NCI-H774 (cell line): ENCODE data around the gene LRIG1.
"Not testable (repeated sequence)": the region's sequence is repeated elsewhere in the genome, so short reads cannot be mapped to it uniquely, and the experiment has no call there.

Source experiments
- DNase-seq: peaks from one replicate; lab custom pipeline; 2025; lab: John Stamatoyannopoulos, UW

LRIG1 gene

DNA sequence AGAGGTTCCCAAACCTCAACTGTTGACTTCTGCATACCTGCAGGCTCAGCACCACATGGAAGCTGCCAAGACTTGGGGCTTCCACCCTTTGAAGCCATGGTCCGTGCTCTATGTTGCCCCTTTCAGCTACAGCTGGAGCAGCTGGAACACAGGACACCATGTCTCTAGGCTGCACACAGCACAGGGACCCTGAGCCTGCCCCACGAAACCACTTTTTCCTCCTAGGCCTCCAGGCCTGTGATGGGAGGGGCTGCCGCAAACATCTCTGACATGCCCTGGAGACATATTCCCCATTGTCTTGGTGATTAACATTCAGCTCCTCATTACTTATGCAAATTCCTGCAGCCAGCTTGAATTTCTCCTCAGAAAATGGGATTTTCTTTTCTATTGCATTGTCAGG, 78.9 kb downstream of the LRIG1 start:
- not testable (repeated sequence) for DNase-seq

- not testable (repeated sequence) for DNase-seq
These were observed 79.7 kb downstream of the LRIG1 start for GRCh38 chr3:66421144-66421543.

DNA sequence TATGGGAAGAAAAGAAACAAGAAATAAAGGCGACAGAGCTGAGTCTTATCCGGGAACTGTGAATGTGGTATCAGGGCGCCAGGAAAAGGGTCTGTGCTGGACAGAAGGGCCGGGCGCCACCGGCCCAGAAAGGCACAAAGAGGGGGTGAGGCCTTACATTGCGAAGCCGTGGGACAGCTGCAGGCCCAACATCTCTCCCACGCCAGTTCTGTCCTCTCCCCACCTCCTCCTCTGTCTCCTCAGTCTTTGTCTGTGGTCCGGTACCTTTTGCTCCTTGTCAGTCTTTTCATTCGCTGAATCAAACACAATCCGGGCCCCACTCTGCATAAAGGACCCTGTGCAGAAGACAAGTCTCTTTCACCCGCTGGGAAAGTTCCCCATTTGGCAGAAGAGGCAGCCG, 81.8 kb downstream of the LRIG1 start:
- DNase-seq: no peak

- no peak for DNase-seq
These were observed 82.3 kb downstream of the LRIG1 start for GRCh38 chr3:66418475-66418931.

DNA sequence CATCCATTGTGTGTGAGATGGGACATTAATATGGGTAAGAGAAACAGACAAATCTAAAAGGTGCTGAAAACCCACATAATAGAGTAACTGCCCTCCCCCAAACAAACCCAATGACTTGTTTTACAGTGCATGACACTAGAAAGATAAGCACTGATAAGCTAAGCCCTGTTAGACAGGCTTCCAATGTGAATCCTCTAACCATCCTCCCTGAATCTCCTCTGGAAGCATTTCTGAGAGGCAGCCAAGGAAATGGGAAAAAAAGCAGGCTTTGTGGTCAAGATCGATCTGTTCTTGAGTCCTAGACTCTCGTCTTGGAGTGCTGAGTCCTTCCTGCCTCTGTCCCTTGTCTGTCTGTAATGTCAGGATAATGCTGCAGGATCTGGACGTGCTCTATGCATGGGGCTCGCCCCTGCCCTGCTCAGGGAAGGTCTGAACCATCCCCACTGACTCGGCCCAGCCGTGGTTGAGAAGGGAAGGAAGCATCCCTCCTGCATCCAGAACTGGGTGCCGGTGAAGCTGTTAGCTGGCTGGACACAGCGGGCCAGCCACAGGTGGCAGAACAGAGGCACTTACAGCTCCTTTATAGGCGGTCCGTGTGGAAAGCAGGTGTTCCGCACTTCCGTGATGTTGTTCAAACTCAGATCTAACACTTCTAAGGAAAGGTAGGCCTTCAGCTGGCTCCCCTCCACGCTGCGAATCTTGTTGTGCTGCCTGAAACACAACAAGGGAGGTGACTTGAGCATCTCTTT, 84.1 kb downstream of the LRIG1 start:
- no peak for DNase-seq

DNA sequence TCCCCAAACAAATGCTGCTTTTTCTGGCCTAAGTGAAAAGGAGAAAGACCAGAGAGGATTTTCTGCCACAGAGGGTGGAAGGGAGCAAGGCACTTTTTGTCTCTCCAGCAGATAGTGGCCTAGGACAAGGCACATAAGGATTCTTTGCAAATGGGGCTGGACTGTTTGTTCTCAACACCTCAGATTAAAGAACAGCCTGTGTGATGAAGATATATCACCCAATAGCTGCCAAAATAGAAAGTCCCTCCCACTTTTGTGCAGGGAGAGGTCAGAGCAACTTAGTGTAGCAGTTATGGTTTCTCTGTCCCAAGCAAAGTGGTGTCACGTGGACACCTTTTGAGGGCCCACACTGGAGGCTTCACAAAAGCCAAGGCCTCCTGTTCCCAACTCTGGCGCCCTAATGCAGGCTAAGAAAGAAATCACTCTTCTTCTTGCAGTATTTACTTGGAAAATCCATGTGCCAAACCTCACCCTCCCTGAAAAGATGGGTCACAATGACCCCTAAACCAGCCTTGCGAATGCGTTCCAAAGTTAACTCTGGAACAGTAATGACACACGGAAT, 84.9 kb downstream of the LRIG1 start:
- no peak for DNase-seq

- no peak for DNase-seq
These were observed 86.0 kb downstream of the LRIG1 start for GRCh38 chr3:66414846-66415245.

GRCh38 chr3:66413151-66413751, 87.6 kb downstream of the LRIG1 start:
- DNase-seq: no peak

DNA sequence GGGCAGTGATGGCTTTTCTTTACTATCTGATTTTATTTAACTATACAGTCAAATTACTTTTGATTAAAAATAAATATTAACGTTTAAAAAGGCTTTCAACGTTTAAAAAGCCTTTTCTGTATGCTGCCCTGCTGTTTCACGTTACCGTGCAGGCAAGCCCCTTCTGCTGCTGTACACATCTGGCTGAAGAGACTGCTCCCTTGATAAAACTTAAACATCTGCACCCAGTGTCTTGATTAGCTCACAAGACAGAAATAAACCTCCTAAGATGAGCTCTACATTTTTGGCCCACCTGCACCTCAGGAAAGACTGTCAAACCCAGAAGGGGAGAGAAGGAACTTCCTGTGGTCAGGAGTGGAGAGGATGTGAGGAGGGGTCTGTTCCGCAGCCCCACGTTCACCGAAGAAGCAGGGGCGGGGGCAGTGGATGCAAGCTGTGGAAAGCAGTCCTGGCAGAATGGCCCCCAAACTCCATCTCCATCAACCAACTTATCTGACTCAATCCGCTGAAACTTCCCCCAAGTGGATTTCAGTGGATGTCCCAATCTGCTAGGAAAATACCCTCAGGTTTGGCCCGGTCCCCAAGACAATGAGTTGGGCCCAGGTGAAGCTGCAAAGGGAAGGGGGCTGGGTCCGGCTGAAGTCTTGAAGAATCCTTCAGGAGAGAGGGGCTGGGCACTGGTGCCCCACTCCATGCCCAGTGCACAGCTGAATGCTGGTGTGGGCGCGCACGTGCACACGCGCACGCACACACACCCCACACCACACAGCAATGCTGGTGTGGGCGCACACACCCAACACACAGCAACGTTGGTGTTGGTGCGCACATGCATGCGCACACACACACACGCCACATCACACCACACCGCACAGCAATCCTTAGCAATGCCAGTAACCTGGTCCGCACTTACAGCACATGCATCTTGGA, 88.6 kb downstream of the LRIG1 start:
- DNase-seq: no peak

- DNase-seq: no peak
These were observed 89.3 kb downstream of the LRIG1 start for GRCh38 chr3:66411474-66411873.

DNA sequence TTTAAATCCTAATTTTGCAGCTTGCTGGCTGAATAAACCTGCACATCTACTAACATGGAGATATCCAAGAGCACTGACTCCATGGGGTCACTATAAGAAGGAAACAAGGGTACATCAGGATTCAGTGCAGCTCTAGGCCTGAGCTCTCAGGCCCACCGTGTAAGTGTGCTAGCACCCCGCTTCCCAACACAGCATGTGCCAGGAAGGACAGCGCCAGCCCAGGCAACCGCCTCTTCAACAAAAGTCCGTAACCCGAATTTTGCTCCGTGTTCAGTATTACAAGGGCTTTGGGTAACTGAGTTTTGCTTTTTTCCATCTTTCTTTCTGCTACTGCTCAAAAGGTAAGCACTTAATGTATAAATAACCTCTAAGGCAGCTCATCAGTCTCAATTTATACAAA, 89.8 kb downstream of the LRIG1 start:
- DNase-seq: no peak

- no peak for DNase-seq
These were observed 90.8 kb downstream of the LRIG1 start for GRCh38 chr3:66409771-66410754.

GRCh38 chr3:66407611-66408218, 93.1 kb downstream of the LRIG1 start:
- DNase-seq: no peak

- no peak for DNase-seq
These were observed 93.8 kb downstream of the LRIG1 start for GRCh38 chr3:66406831-66407610.

DNA sequence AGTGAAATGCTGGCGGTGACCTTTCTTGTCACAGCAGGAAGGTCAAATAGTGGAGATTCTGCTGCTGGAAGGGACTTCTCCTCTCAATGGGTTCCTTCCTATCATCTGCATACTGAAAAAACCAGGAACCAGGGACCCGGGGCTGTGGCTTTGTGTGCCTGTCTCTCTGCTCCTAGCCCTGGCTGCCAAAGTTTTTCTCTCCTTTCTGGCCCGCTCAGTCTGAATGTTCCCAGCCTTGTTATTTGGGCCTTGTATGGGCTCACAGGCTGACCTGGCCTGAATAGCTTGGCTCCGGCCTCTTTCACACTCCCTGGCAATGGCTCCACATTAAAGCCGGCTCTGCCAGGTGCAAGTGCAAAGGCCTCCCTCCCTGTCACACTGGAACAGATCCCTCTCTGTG, 94.7 kb downstream of the LRIG1 start:
- DNase-seq: no peak

- DNase-seq: no peak
These were observed 95.1 kb downstream of the LRIG1 start for GRCh38 chr3:66405701-66406091.

GRCh38 chr3:66404903-66405700, 95.7 kb downstream of the LRIG1 start:
- no peak for DNase-seq

GRCh38 chr3:66404197-66404596, 96.6 kb downstream of the LRIG1 start:
- DNase-seq: no peak
